ENCODE measurements around the gene MT2A. TPM values are rescaled to one million over a fixed set of nuclear protein-coding genes. Genes with fewer than 3 reads are reported as not detected.
A peak's percentile ranks its signal among the peaks of the same experiment; 100 is the strongest.
"Not testable (repeated sequence)": the region's sequence is repeated elsewhere in the genome, so short reads cannot be mapped to it uniquely, and the experiment has no call there.

MT2A gene
- total and polyA plus RNA-seq, 2 experiments from 2014 or later = 2.1 TPM; not detected in 1

GRCh38 chr16:56580391-56581048 is 27.9 kb upstream of the MT2A start:
- Histone ChIP-seq H3K27ac (no peak overlapping the region), H3K36me3 (no peaks in the 10 kb centered on the region), H3K4me1 (ENCODE audit: low read depth) (no peaks in the 10 kb centered on the region), H3K4me3 (no peak overlapping the region), H3K27me3 (peaks cover 7% of the 10 kb centered on the region), H3K9me3 (ENCODE audit: low read depth) (no peaks in the 10 kb centered on the region)
- no peak for TF ChIP-seq CTCF (IDR thresholded peaks at IDR 0.05; ENCODE audit: low read depth, low read length)
- DNase-seq (ENCODE audit: low read depth in 1 of 2, low spot score in 1 of 2) = no peak

- H3K9me3 ChIP-seq (ENCODE audit: low read depth); H3K4me3 ChIP-seq; DNase-seq (ENCODE audit: low read depth in 1 of 2, low spot score in 1 of 2); H3K36me3 ChIP-seq; H3K4me1 ChIP-seq (ENCODE audit: low read depth); H3K27ac ChIP-seq: not testable (repeated sequence)
- H3K27me3 ChIP-seq = peaks cover 31% of the 10 kb centered on the region
Observed at GRCh38 chr16:56582911-56583310, 25.5 kb upstream of the MT2A start.

GRCh38 chr16:56583351-56584168 is 24.8 kb upstream of the MT2A start:
- Histone ChIP-seq H3K27me3 (peaks cover 37% of the 10 kb centered on the region), H3K9me3 (ENCODE audit: low read depth) (no peaks in the 10 kb centered on the region), H3K36me3 (no peaks in the 10 kb centered on the region), H3K4me1 (ENCODE audit: low read depth) (no peaks in the 10 kb centered on the region), H3K4me3 (no peak overlapping the region), H3K27ac (no peak overlapping the region)
- DNase-seq (ENCODE audit: low read depth in 1 of 2, low spot score in 1 of 2) = no peak
- no peak for TF ChIP-seq CTCF (IDR thresholded peaks at IDR 0.05; ENCODE audit: low read depth, low read length)

DNA sequence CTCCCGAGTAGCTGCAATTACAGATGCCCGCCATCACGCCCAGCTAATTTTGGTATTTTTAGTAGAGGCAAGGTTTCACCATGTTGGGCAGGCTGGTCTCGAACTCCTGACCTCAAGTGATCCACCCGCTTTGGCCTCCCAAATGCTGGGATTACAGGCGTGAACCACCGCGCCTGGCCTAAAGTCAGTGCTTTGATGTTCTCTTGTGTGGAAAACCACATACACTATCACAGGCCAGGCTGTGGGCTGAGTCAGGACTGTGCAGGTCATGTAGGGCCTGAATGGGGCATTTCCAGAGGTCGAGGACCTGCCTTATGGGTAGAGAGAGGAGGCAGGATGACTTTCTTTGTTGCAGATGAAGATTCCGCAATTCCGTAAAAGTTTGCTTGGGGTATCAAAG is 24.1 kb upstream of the MT2A start:
- no peaks in the 10 kb centered on the region for H3K36me3 ChIP-seq
- H3K27me3 ChIP-seq = peaks cover 44% of the 10 kb centered on the region
- H3K9me3 ChIP-seq (ENCODE audit: low read depth) = no peaks in the 10 kb centered on the region
- H3K4me1 ChIP-seq (ENCODE audit: low read depth) = no peaks in the 10 kb centered on the region
- no peak overlapping the region for H3K27ac ChIP-seq
- no peak for TF ChIP-seq CTCF (IDR thresholded peaks at IDR 0.05; ENCODE audit: low read depth, low read length)
- H3K4me3 ChIP-seq = no peak overlapping the region
- DNase-seq (ENCODE audit: low read depth in 1 of 2, low spot score in 1 of 2) = no peak

GRCh38 chr16:56588781-56589140 is 19.6 kb upstream of the MT2A start:
- DNase-seq (ENCODE audit: low read depth in 1 of 2, low spot score in 1 of 2) = no peak
- Histone ChIP-seq H3K27ac (no peak overlapping the region), H3K27me3 (peaks cover 89% of the 10 kb centered on the region), H3K36me3 (no peaks in the 10 kb centered on the region), H3K9me3 (ENCODE audit: low read depth) (no peaks in the 10 kb centered on the region), H3K4me1 (ENCODE audit: low read depth) (no peaks in the 10 kb centered on the region), H3K4me3 (peak overlapping the region; percentile 27)
- no peak for TF ChIP-seq CTCF (IDR thresholded peaks at IDR 0.05; ENCODE audit: low read depth, low read length)
